HUDEP-2 (cell line): Measurements from ENCODE around the gene DRC7.
A peak's percentile ranks its signal among the peaks of the same experiment; 100 is the strongest.

Experiments used
- DNase-seq, 76 experiments: peaks; one replicate each; lab custom pipeline; 2025; ENCODE audit not compliant: unreplicated experiment in 76 of 76; lab: John Stamatoyannopoulos, UW

Gene DRC7

GRCh38 chr16:57758331-57759117 is 63.9 kb downstream of the DRC7 start:
- no peak for DNase-seq

DNA sequence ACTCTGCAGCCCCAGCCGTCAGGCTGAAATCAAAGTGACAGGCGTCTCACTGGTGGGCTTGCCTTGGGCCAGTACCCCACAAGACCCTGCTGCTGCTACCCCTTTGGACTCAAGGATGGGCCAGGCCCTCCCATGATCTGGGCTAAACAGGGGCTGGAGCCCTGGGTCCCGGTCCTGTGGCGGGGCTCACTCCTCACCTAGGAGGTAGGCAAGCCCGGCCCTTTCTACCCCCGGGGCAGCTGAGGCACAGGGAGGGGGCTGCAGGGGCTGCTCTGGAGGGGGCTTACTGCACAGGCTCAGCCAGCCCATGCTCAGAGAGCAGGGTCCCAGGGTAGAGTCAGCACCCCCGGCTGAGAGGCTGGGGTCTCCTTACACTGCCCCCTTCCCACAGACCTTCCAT is 64.5 kb downstream of the DRC7 start:
- DNase-seq: no peak

GRCh38 chr16:57759541-57760356 is 65.1 kb downstream of the DRC7 start:
- no peak for DNase-seq

- no peak for DNase-seq
Observed at GRCh38 chr16:57760357-57761160, 66.0 kb downstream of the DRC7 start.

DNA sequence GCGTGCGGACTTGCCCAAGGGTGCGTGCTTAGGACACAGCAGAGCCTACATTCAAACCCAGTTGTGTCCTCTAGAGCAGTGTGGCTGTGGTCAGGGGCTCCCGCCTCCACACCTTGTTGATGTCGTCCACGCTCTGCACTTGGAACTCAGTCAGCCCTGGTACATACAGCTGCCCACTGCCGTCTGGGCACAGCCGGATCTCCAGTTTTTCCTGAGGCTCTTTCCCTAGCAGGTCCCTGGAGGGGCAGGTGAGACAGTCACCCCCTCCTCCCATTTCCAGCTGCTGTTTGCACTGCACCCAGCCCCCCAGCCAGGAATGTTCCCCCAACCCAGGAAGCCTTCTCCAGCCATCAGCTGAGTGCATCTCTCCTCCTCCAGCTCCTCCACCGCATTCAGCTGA is 66.7 kb downstream of the DRC7 start:
- DNase-seq: no peak

- no peak for DNase-seq
Observed at GRCh38 chr16:57761957-57762356, 67.4 kb downstream of the DRC7 start.

GRCh38 chr16:57762365-57763040 is 67.9 kb downstream of the DRC7 start:
- no peak for DNase-seq

GRCh38 chr16:57763285-57764005 is 68.8 kb downstream of the DRC7 start:
- DNase-seq: no peak

- DNase-seq: no peak
Observed at GRCh38 chr16:57764006-57764340, 69.4 kb downstream of the DRC7 start.

- peak in 70 of 76 experiments; percentile 16 to 84 (median 58) for DNase-seq
Observed at GRCh38 chr16:57764341-57765159, 69.9 kb downstream of the DRC7 start.

GRCh38 chr16:57765160-57765728 is 70.6 kb downstream of the DRC7 start:
- DNase-seq: no peak

DNA sequence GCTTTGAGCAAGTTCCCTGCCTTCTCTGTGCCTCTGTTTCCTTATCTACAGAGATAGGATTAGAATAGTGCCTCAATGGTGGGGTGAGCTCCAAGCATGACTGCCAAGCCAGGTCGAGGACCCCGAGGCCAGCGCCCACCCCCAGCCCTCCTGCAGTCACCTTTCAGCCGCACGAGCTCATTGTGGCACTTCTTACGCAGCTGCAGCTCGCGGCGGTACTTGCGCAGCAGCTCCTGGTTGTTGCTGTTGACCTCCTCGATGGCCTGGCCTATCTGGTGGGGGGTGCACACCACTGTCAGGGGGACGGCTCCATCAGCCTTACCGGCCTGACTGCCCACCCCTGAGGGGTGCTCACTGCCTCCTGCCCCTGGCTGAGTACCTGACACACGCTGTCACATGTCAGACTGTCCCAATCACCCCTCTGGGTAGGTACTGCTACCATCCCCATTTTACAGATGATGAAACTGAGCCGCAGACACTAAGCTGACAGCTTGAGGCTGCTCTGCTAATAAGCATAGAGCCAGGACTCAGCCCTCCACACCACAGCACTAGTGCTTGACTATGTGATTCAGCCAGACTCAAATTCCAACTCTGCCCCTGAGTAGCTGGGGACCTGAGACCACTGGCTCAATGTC is 72.2 kb downstream of the DRC7 start:
- DNase-seq: no peak

GRCh38 chr16:57769541-57770145 is 75.0 kb downstream of the DRC7 start:
- DNase-seq: no peak

GRCh38 chr16:57770361-57770760 is 75.8 kb downstream of the DRC7 start:
- DNase-seq: no peak

GRCh38 chr16:57771141-57771785 is 76.7 kb downstream of the DRC7 start:
- no peak for DNase-seq

DNA sequence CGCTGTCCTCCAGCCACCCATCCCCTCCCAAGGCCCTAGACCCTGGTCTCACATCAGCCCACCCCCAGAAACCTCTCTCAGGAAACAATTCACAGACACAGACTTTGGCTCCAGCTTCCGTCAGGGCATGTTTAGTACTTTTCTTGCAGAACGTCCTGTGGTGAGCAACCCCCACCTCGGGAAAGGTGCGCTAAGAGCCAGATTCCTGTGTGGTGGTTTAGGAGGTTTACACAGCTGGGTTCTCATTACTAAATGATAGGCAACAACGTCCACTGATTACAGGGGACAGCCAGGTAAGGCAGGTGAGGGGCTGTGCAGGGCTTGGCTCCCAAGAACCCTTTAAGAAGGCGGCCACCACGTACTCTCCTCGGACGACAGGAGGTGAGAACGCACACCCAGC is 78.4 kb downstream of the DRC7 start:
- DNase-seq: no peak

- DNase-seq: no peak
Observed at GRCh38 chr16:57773655-57774295, 79.2 kb downstream of the DRC7 start.
